Kidney epithelial cell (primary cell): ENCODE results near the gene FBXO33. TPM values are rescaled to one million over a fixed set of nuclear protein-coding genes. Genes with fewer than 3 reads are reported as not detected.

Source experiments
- DNase-seq: peaks from one replicate; pipeline ENCODE4 v3.0.0-alpha.2; 2010; ENCODE audit warnings: low read depth
- H3K27me3 ChIP-seq: 2 replicates; pipeline ENCODE4 v1.6.0; 2011; ENCODE audit warnings: low read length; ENCODE audit not compliant: control insufficient read depth, insufficient read depth
- H3K36me3 ChIP-seq: 2 replicates; pipeline ENCODE4 v1.5.1; 2011; ENCODE audit warnings: low read length; ENCODE audit not compliant: control insufficient read depth, insufficient read depth
- H3K4me3 ChIP-seq: 2 replicates; pipeline ENCODE4 v1.5.1; 2011; ENCODE audit warnings: low read depth, mild to moderate bottlenecking, control low read depth, low read length
- total RNA-seq: library from RNA; depleted of rRNA; stranded (reverse); fragments of >200 nt; gene quantifications from 2 replicates; pipeline ENCODE4 v1.2.3, GENCODE V29; 2015
- TF ChIP-seq, protein P1 (sequence below): IDR thresholded peaks from 2 replicates; pipeline ENCODE4 v1.5.1; 2011; ENCODE audit warnings: mild to moderate bottlenecking, moderate library complexity, low read length, control low read depth, inconsistent platforms; ENCODE audit not compliant: insufficient read depth, poor library complexity, severe bottlenecking

The FBXO33 gene
- total RNA-seq, 1 donor from 2014 or later, result 13.7 TPM

DNA sequence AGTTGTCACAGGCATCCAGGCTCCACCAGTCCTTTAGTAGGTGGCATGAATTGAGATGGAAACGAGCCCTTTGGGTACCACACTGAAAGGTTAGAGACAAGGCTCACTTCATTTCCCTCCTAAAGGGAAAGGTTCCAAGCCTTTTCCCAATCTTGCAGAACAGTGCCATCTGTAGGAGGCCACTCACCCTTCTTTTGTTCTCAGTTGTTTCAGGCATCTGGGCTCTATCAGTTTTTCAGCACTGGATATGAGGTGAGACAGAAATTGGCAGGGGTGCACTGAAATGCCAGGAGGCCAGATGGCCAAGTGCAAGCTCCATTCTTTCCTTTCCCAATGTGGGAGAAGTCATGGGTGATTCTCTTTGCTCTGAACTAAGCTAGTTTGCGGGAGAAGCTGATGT is 15.2 kb downstream of the FBXO33 start:
- TF ChIP-seq, protein P1, sequence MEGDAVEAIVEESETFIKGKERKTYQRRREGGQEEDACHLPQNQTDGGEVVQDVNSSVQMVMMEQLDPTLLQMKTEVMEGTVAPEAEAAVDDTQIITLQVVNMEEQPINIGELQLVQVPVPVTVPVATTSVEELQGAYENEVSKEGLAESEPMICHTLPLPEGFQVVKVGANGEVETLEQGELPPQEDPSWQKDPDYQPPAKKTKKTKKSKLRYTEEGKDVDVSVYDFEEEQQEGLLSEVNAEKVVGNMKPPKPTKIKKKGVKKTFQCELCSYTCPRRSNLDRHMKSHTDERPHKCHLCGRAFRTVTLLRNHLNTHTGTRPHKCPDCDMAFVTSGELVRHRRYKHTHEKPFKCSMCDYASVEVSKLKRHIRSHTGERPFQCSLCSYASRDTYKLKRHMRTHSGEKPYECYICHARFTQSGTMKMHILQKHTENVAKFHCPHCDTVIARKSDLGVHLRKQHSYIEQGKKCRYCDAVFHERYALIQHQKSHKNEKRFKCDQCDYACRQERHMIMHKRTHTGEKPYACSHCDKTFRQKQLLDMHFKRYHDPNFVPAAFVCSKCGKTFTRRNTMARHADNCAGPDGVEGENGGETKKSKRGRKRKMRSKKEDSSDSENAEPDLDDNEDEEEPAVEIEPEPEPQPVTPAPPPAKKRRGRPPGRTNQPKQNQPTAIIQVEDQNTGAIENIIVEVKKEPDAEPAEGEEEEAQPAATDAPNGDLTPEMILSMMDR, result no peak

DNA sequence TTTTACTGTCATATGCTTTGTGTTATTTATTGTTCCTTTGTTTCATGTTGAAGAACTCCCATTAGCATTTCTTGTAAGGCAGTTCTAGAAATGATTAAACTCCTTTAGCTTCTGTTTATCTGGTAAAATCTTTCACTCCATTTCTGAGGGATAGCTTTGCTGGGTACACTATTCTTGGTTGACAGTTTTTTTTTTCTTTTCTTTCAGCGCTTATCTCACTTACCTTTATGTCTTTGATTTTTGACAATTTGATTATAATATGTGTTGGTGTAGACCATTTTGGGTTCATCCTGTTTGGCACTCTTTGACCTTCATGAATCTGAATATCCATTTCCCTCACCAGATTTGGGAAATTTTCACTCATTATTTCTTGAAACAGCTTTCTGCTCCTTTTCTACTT is 16.2 kb downstream of the FBXO33 start:
- DNase-seq, result no peak
- TF ChIP-seq, protein P1, result no peak

More for the DNA sequence above, 15.2 kb downstream of the FBXO33 start:
- Histone ChIP-seq H3K36me3 (no peaks in the 10 kb centered on the region), H3K4me3 (no peak overlapping the region), H3K27me3 (no peaks in the 10 kb centered on the region)
- no peak for DNase-seq

DNA sequence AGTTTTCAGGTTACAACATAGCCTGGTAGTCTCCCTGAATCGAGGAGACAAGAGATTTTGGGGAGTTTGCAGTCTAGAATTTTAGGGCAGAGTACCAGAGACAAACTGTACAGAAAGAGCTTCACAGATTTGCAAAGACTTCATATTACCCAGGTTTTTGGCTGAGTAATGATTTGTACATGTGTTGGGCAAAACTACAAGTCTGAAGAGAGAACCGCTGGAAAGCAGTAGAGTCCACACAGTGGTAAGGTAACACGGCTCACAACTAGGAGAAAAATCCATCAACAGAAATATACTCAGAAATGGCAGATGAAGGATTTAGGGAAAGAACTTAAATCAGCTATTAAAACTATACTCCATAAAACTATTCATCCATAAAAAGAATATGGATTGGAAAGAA is 25.7 kb downstream of the FBXO33 start:
- TF ChIP-seq, protein P1, result no peak
- Histone ChIP-seq H3K4me3 (no peak overlapping the region), H3K36me3 (no peaks in the 10 kb centered on the region), H3K27me3 (no peaks in the 10 kb centered on the region)
- no peak for DNase-seq

More for the DNA sequence above, 16.2 kb downstream of the FBXO33 start:
- H3K27me3 ChIP-seq, result no peaks in the 10 kb centered on the region
- no peak overlapping the region for H3K4me3 ChIP-seq
- H3K36me3 ChIP-seq, result no peaks in the 10 kb centered on the region

DNA sequence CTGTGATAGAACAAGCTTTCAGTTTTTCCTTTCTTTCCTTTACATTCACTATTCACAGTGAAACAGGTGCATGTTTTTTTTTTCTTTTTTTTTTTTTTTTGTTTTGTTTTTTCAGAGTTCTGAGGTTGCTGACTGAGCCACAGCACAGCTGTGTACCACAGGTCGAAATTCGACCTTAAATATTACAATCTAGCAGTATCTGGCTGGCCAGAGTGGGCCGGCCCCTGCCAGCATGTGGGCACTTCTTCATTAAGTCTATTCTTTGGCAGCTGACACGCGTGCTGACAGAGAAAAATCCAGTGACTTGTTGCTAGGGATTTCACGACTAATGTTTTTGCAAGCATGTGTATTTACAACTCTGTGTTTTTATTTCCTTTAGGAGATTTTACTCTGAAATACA is 33.9 kb downstream of the FBXO33 start:
- H3K36me3 ChIP-seq, result no peaks in the 10 kb centered on the region
- TF ChIP-seq, protein P1, result no peak
- DNase-seq, result no peak
- H3K4me3 ChIP-seq, result no peak overlapping the region
- no peaks in the 10 kb centered on the region for H3K27me3 ChIP-seq

DNA sequence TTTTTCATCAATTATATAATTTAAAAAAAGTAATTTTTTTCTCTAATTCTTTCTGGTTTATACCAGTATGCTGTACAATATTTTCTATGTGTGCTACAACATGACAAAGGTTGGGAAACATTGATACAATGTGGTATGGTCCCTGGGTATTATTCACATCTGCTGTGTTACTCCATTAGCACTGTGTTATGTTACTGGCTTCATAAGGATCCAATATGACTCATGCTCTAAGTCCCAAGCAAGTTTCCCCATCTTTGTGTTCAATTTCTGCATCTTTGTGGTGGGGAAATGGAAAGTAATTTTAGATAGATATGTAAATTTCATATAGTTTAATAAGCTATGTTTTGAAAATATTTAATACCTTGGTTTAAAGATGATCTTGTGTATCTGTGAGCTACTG is 35.8 kb downstream of the FBXO33 start:
- DNase-seq, result no peak
- Histone ChIP-seq H3K36me3 (no peaks in the 10 kb centered on the region), H3K4me3 (no peak overlapping the region), H3K27me3 (no peaks in the 10 kb centered on the region)
- TF ChIP-seq, protein P1, result no peak

DNA sequence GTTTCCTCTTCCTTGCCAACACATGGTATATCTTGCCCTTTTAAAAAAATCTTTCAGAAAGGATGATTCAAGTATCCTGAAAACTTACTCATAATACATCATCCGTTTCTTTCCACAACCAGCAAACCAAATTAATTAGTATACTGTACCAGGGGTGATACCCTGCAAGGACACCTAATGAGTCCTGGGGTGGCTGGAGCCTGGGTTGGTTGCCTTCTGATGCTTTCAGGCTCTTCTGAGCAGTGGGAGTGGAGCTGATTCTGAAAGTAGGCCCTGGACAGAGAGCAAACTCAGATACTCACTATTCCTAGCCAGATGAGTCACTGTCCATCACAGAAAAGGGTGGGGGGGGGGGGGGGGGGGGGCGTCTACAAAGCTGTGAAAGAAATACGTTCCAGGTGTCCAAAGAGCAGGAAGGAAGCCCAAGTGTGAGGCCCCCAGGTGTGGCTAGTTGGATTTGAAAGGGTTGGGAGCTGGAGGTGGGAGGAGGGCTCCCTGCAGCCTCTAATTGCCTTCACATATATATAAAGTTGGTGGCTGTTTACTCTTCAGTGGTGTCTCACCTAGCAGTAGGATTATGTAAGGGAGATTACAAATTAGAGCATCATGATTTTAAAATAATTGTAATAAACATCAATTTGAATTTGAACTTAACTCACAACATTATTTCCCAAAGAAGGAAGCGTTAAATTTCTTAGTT is 36.5 kb downstream of the FBXO33 start:
- Histone ChIP-seq H3K27me3 (no peaks in the 10 kb centered on the region), H3K36me3 (no peaks in the 10 kb centered on the region), H3K4me3 (no peak overlapping the region)
- TF ChIP-seq, protein P1, result no peak
- no peak for DNase-seq
